ENCODE data around the gene LEMD2. TPM values are rescaled to one million over a fixed set of nuclear protein-coding genes. Genes with fewer than 3 reads are reported as not detected.

LEMD2 gene
- total RNA-seq, 1 donor from 2014 or later: 88.0 TPM

DNA sequence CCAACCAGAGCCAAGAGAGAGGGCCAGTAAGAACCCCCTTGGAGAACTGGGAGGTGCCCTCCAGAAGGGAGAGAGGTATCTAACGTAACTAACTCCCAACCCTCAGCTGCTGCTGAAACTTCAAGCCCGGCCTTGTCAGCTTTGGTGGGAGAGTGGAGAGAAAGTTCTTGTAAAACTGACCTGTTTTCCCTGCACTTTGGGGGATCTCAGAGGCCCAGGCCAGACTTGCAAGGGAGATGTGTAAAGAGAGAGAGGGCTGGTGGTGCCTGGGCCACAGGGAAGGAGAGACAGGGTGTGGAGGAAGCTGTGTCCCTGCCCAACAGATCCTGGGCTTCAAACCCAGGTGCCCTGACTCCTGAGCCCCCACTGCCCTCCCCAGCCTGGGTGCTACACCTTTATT, 24.9 kb downstream of the LEMD2 start:
- Mint-ChIP-seq H3K27ac (no peak overlapping the region), H3K27me3 (peaks cover 19% of the 10 kb centered on the region), H3K9me3 (no peaks in the 10 kb centered on the region), H3K4me3 (no peak overlapping the region), H3K36me3 (ENCODE audit: low read depth) (no peaks in the 10 kb centered on the region), H3K4me1 (no peaks in the 10 kb centered on the region)
- ChIA-PET CTCF (interaction anchor here (1.0 kb wide), 1 partner anchor 9 kb away, joined by 3 read pairs; no protein-coding TSS in a partner anchor), POLR2A (no interaction called here)
- intact Hi-C loops (cut with micrococcal nuclease): no loop called here
- ATAC-seq (ENCODE audit: low read depth) (no peak), DNase-seq (no peak)
- TF ChIP-seq, protein P1, sequence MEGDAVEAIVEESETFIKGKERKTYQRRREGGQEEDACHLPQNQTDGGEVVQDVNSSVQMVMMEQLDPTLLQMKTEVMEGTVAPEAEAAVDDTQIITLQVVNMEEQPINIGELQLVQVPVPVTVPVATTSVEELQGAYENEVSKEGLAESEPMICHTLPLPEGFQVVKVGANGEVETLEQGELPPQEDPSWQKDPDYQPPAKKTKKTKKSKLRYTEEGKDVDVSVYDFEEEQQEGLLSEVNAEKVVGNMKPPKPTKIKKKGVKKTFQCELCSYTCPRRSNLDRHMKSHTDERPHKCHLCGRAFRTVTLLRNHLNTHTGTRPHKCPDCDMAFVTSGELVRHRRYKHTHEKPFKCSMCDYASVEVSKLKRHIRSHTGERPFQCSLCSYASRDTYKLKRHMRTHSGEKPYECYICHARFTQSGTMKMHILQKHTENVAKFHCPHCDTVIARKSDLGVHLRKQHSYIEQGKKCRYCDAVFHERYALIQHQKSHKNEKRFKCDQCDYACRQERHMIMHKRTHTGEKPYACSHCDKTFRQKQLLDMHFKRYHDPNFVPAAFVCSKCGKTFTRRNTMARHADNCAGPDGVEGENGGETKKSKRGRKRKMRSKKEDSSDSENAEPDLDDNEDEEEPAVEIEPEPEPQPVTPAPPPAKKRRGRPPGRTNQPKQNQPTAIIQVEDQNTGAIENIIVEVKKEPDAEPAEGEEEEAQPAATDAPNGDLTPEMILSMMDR (IDR thresholded peaks at IDR 0.05): no peak

- Mint-ChIP-seq H3K36me3 (ENCODE audit: low read depth) (no peaks in the 10 kb centered on the region), H3K9me3 (no peaks in the 10 kb centered on the region), H3K27ac (no peak overlapping the region), H3K4me3 (no peak overlapping the region), H3K27me3 (peaks cover 19% of the 10 kb centered on the region), H3K4me1 (no peaks in the 10 kb centered on the region)
- POLR2A ChIA-PET: no interaction called here
- TF ChIP-seq, protein P1 (IDR thresholded peaks at IDR 0.05): no peak
- no peak for ATAC-seq (ENCODE audit: low read depth)
- intact Hi-C loops (cut with micrococcal nuclease): no loop called here
- CTCF ChIA-PET: interaction anchor here (1.0 kb wide), 1 partner anchor 9 kb away, joined by 3 read pairs; no protein-coding TSS in a partner anchor
- DNase-seq: no peak
Measured at GRCh38 chr6:33763483-33763882, 25.4 kb downstream of the LEMD2 start.

- Mint-ChIP-seq H3K36me3 (ENCODE audit: low read depth) (no peaks in the 10 kb centered on the region), H3K9me3 (no peaks in the 10 kb centered on the region), H3K4me3 (no peak overlapping the region), H3K27ac (no peak overlapping the region), H3K27me3 (peaks cover 16% of the 10 kb centered on the region), H3K4me1 (no peaks in the 10 kb centered on the region)
- intact Hi-C loops (cut with micrococcal nuclease): no loop called here
- TF ChIP-seq, protein P1 (IDR thresholded peaks at IDR 0.05): no peak
- ChIA-PET POLR2A (no interaction called here), CTCF (no interaction called here)
- ATAC-seq (ENCODE audit: low read depth) (no peak), DNase-seq (no peak)
Measured at GRCh38 chr6:33762713-33763112, 26.2 kb downstream of the LEMD2 start.

DNA sequence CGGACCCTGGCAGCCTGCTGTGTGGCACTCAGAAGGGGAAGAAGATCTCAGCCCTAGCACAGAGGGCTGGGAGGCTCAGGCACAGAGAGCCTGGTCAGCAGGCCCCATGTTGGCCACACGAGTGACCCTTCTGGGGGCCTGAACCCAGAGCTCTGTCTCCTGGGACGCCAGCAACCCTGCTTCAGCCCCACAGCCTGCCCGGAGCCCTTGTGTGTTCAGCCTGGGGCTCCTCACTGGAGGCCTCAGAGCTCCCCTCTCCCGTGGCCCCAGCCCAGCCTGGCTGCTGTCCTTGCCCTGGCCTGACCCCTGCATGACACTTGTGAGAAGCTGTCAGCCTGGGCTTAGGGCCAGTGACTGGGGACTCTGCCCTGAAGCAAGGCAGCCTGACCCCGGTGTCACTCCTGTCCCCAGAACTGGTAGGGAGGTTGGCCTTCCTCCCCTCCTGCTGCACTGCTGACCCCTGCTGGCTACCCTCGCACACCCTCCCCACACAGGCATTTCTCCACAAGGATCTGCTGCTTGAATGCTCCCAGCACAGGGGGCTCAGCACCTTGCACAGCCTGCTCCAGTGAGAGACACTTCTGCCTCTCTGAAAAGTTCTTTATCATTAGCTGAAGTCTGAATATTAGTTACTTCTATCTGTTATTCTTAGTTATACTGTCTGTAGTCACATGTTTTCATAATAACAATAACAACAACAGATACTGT, 26.9 kb downstream of the LEMD2 start:
- Mint-ChIP-seq H3K4me3 (no peak overlapping the region), H3K9me3 (no peaks in the 10 kb centered on the region), H3K4me1 (no peaks in the 10 kb centered on the region), H3K27me3 (peaks cover 13% of the 10 kb centered on the region), H3K36me3 (ENCODE audit: low read depth) (no peaks in the 10 kb centered on the region), H3K27ac (no peak overlapping the region)
- ChIA-PET CTCF (interaction anchor here (1.0 kb wide), 1 partner anchor 18 kb away, joined by 3 read pairs; no protein-coding TSS in a partner anchor), POLR2A (no interaction called here)
- ATAC-seq (ENCODE audit: low read depth): peak; percentile 42
- DNase-seq: no peak
- TF ChIP-seq, protein P1 (IDR thresholded peaks at IDR 0.05): no peak
- intact Hi-C loops (cut with micrococcal nuclease): no loop called here

DNA sequence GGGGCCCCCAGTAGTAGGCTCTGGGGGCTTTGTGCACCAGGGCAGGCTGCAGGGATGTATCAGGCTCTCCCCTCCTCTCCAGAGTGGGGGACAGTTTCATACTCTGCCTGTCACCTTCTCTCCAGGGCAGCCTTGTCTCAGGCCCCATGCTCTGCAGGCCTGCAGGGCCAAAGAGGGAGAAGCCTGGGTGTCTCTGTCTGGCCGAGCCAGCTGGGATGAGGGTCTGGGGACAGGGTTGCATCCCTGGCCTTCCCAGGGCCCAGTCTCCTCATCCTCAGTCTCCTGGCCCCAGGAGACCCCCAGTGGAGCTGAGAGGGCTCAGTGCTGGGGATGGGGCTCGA, 27.4 kb downstream of the LEMD2 start:
- no peaks in the 10 kb centered on the region for H3K9me3 Mint-ChIP-seq
- no peak overlapping the region for H3K27ac Mint-ChIP-seq
- ChIA-PET CTCF (interaction anchor here (1.0 to 1.1 kb wide), 2 partner anchors 17 to 57 kb away, joined by 3 read pairs; no protein-coding TSS in a partner anchor), POLR2A (no interaction called here)
- no peak overlapping the region for H3K4me3 Mint-ChIP-seq
- intact Hi-C loops (cut with micrococcal nuclease): no loop called here
- peaks cover 12% of the 10 kb centered on the region for H3K27me3 Mint-ChIP-seq
- no peaks in the 10 kb centered on the region for H3K36me3 Mint-ChIP-seq (ENCODE audit: low read depth)
- no peak for DNase-seq
- H3K4me1 Mint-ChIP-seq: no peaks in the 10 kb centered on the region
- TF ChIP-seq, protein P1 (IDR thresholded peaks at IDR 0.05): no peak
- no peak for ATAC-seq (ENCODE audit: low read depth)

All from activated B cell treated with CpG ODN at 0.5 μM for 24 hours (primary cell).